ENCODE measurements around the gene PRR5L. TPM values are rescaled to one million over a fixed set of nuclear protein-coding genes. Genes with fewer than 3 reads are reported as not detected.
A peak's percentile ranks its signal among the peaks of the same experiment; 100 is the strongest.

The PRR5L gene
- total RNA-seq, 4 donors from 2014 or later = 2.2 to 10.9 (median 3.5) TPM

- DNase-seq (ENCODE audit: low spot score in 2 of 2) = no peak
- 41% methylated on average over 2 of the region's 2 CpGs for WGBS
Measured at GRCh38 chr11:36357831-36358230, 61.7 kb downstream of the PRR5L start.

GRCh38 chr11:36358436-36358835 lies 62.3 kb downstream of the PRR5L start:
- TF ChIP-seq EP300 (IDR thresholded peaks at IDR 0.05) = no peak
- TF ChIP-seq CTCF (IDR thresholded peaks at IDR 0.05) = no peak
- TF ChIP-seq POLR2A (IDR thresholded peaks at IDR 0.05) = no peak
- TF ChIP-seq POLR2AphosphoS5 (IDR thresholded peaks at IDR 0.05) = no peak
- no peaks in the 10 kb centered on the region for H3K36me3 ChIP-seq
- H3K27ac ChIP-seq = no peak overlapping the region
- DNase-seq (ENCODE audit: low spot score in 2 of 2) = no peak
- H3K9me3 ChIP-seq = no peaks in the 10 kb centered on the region
- 95% methylated on average over 3 of the region's 3 CpGs for WGBS
- no peak overlapping the region for H3K4me3 ChIP-seq
- no peaks in the 10 kb centered on the region for H3K27me3 ChIP-seq
- H3K4me1 ChIP-seq = peaks cover 12% of the 10 kb centered on the region

More at GRCh38 chr11:36357831-36358230, 61.7 kb downstream of the PRR5L start:
- TF ChIP-seq EP300 (IDR thresholded peaks at IDR 0.05) = no peak
- TF ChIP-seq CTCF (IDR thresholded peaks at IDR 0.05) = no peak
- TF ChIP-seq POLR2A (IDR thresholded peaks at IDR 0.05) = no peak
- TF ChIP-seq POLR2AphosphoS5 (IDR thresholded peaks at IDR 0.05) = no peak
- H3K27me3 ChIP-seq = no peaks in the 10 kb centered on the region
- no peaks in the 10 kb centered on the region for H3K36me3 ChIP-seq
- H3K4me3 ChIP-seq = no peak overlapping the region
- H3K4me1 ChIP-seq = peaks cover 12% of the 10 kb centered on the region
- H3K27ac ChIP-seq = no peak overlapping the region
- no peaks in the 10 kb centered on the region for H3K9me3 ChIP-seq

- H3K4me3 ChIP-seq = no peak overlapping the region
- H3K9me3 ChIP-seq = no peaks in the 10 kb centered on the region
- H3K36me3 ChIP-seq = no peaks in the 10 kb centered on the region
- no peak overlapping the region for H3K27ac ChIP-seq
- 88% methylated on average over 3 of the region's 3 CpGs for WGBS
- no peak for DNase-seq (ENCODE audit: low spot score in 2 of 2)
- no peak for TF ChIP-seq POLR2AphosphoS5 (IDR thresholded peaks at IDR 0.05)
- TF ChIP-seq POLR2A (IDR thresholded peaks at IDR 0.05) = no peak
- TF ChIP-seq CTCF (IDR thresholded peaks at IDR 0.05) = no peak
- no peak for TF ChIP-seq EP300 (IDR thresholded peaks at IDR 0.05)
- no peaks in the 10 kb centered on the region for H3K27me3 ChIP-seq
- H3K4me1 ChIP-seq = peaks cover 12% of the 10 kb centered on the region
Measured at GRCh38 chr11:36360318-36360717, 64.2 kb downstream of the PRR5L start.

- Histone ChIP-seq H3K27ac (no peak overlapping the region), H3K36me3 (no peaks in the 10 kb centered on the region), H3K27me3 (no peaks in the 10 kb centered on the region), H3K4me1 (peaks cover 12% of the 10 kb centered on the region), H3K9me3 (no peaks in the 10 kb centered on the region), H3K4me3 (no peak overlapping the region)
- WGBS = 63% methylated on average over 4 of the region's 4 CpGs
- TF ChIP-seq POLR2AphosphoS5 (IDR thresholded peaks at IDR 0.05) (no peak), CTCF (IDR thresholded peaks at IDR 0.05) (no peak), POLR2A (IDR thresholded peaks at IDR 0.05) (no peak), EP300 (IDR thresholded peaks at IDR 0.05) (no peak)
- no peak for DNase-seq (ENCODE audit: low spot score in 2 of 2)
Measured at GRCh38 chr11:36360826-36361415, 64.8 kb downstream of the PRR5L start.

GRCh38 chr11:36361472-36361871 lies 65.4 kb downstream of the PRR5L start:
- H3K9me3 ChIP-seq = no peaks in the 10 kb centered on the region
- H3K27me3 ChIP-seq = no peaks in the 10 kb centered on the region
- no peak overlapping the region for H3K4me3 ChIP-seq
- peak overlapping the region; percentile 15 for H3K27ac ChIP-seq
- H3K36me3 ChIP-seq = no peaks in the 10 kb centered on the region
- TF ChIP-seq EP300 (IDR thresholded peaks at IDR 0.05) = no peak
- DNase-seq (ENCODE audit: low spot score in 2 of 2) = no peak
- WGBS = 30% methylated on average over 1 of the region's 1 CpG
- peaks cover 12% of the 10 kb centered on the region for H3K4me1 ChIP-seq
